ENCODE measurements around the gene SLC47A2.

DNA sequence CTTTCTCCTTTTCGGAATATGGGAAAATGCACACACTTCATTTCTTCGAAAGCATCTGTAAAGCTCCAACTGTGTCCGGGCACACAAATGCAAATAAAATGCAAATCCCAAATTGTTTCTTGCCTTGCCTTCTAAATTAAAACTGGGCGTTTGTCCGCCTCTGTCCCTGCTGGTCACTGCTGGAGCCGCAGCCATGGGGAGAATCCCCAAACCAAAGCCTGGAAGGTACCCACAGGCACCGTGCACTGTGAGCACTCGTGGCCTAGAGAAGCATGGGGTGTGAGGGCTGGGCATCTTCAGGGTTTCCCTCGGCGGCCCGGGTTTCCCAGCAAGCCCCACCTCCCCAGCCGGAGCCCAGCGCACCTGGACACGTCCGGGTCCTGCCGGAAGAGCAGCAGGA lies 2.9 kb downstream of the SLC47A2 start:
- TF ChIP-seq, protein P1, sequence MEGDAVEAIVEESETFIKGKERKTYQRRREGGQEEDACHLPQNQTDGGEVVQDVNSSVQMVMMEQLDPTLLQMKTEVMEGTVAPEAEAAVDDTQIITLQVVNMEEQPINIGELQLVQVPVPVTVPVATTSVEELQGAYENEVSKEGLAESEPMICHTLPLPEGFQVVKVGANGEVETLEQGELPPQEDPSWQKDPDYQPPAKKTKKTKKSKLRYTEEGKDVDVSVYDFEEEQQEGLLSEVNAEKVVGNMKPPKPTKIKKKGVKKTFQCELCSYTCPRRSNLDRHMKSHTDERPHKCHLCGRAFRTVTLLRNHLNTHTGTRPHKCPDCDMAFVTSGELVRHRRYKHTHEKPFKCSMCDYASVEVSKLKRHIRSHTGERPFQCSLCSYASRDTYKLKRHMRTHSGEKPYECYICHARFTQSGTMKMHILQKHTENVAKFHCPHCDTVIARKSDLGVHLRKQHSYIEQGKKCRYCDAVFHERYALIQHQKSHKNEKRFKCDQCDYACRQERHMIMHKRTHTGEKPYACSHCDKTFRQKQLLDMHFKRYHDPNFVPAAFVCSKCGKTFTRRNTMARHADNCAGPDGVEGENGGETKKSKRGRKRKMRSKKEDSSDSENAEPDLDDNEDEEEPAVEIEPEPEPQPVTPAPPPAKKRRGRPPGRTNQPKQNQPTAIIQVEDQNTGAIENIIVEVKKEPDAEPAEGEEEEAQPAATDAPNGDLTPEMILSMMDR (conservative IDR thresholded peaks at IDR 0.05; ENCODE audit: low read length) = no peak
- no peak for TF ChIP-seq EZH2phosphoT487 (IDR thresholded peaks at IDR 0.05; ENCODE audit: borderline replicate concordance, low read depth, low read length)

All from OCI-LY7 (cell line).